HCT116 (cell line): ENCODE results near the gene SH3RF2. TPM values are rescaled to one million over a fixed set of nuclear protein-coding genes. Genes with fewer than 3 reads are reported as not detected.

Experiments
- ATAC-seq: fragments of 200-7000 bp; cut with Tn5 transposase; 2 replicates; pipeline ENCODE4 v1.9.1; 2020; ENCODE audit warnings: mild to moderate bottlenecking, moderate library complexity
- BruUV-seq: library from RNA; stranded (reverse); fragments of 400-500 nt; replicated peaks from 2 replicates; lab custom pipeline; 2021; lab: Mats Ljungman, UMichigan
- CTCF ChIA-PET: fragments of 300-600 bp; sonication (Branson Sonifier 250); formaldehyde crosslinking; loops from one replicate; lab custom pipeline; 2021; ENCODE audit warnings: antibody characterized with exemption; lab: Charles Lee
- POLR2A ChIA-PET: fragments of 300-600, 350-600 bp; sonication (Branson Sonifier 250); formaldehyde crosslinking; loops from one replicate; lab custom pipeline; 2021; ENCODE audit warnings: antibody characterized with exemption; lab: Charles Lee
- RAD21 ChIA-PET, 2 experiments: fragments of 300-600 bp; sonication (Branson Sonifier 250); formaldehyde crosslinking; loops; one replicate each; lab custom pipeline; 2023; ENCODE audit warnings: low total read pairs in 2 of 2; ENCODE audit not compliant: uncharacterized antibody in 2 of 2, unreplicated experiment in 2 of 2, low non-redundant PET in 1 of 2; lab: Charles Lee
- DNase-seq: peaks from one replicate; pipeline ENCODE4 v3.0.0-alpha.2; 2010; ENCODE audit warnings: low read depth, low spot score
- H2AFZ ChIP-seq: fragments of 200-600 bp; shearing (Covaris generic), sonication (generic); 2 replicates; pipeline ENCODE4 v1.6.1; 2017; ENCODE audit warnings: low read depth, mixed run types, mixed read lengths, antibody characterized with exemption, low read length; ENCODE audit not compliant: poor library complexity, severe bottlenecking
- H3K27ac ChIP-seq: 2 replicates; pipeline ENCODE4 v1.5.1; 2012; ENCODE audit warnings: low read depth, low read length
- H3K27me3 ChIP-seq: fragments of 200-600 bp; sonication (generic); 2 replicates; pipeline ENCODE4 v1.6.1; 2016; ENCODE audit warnings: mixed run types, low read length, mixed read lengths; ENCODE audit not compliant: insufficient read depth
- H3K36me3 ChIP-seq, 2 experiments: fragments of 200-500 bp in 1 of 2; fragments of 200-600 bp in 1 of 2; sonication (Bioruptor generic) in 1 of 2; sonication (generic) in 1 of 2; 2 replicates each; pipeline versions ENCODE4 v1.5.1 to v1.6.1; 2014 to 2016; ENCODE audit warnings: low read length in 2 of 2, inconsistent platforms in 1 of 2, mixed read lengths in 1 of 2, mixed run types in 1 of 2; ENCODE audit not compliant: insufficient read depth in 2 of 2, control insufficient read depth in 1 of 2
- H3K4me1 ChIP-seq, 2 experiments: fragments of 200-600 bp in 1 of 2; sonication (generic) in 1 of 2; 2 replicates each; pipeline versions ENCODE4 v1.5.1 to v1.6.1; 2012 to 2017; ENCODE audit warnings: low read length in 2 of 2, inconsistent platforms in 1 of 2, mild to moderate bottlenecking in 1 of 2, mixed read lengths in 1 of 2, mixed run types in 1 of 2, moderate library complexity in 1 of 2; ENCODE audit not compliant: insufficient read depth in 2 of 2, control insufficient read depth in 1 of 2
- H3K4me2 ChIP-seq: fragments of 200-600 bp; sonication (generic); 2 replicates; pipeline ENCODE4 v1.6.1; 2017; ENCODE audit warnings: mixed run types, low read length, mixed read lengths
- H3K4me3 ChIP-seq, 2 experiments: fragments of 200-600 bp in 1 of 2; sonication (generic) in 1 of 2; replicated peaks in 1 of 2; 2 replicates each; pipeline ENCODE4 v1.5.1; 2011 to 2016; ENCODE audit warnings: low read length in 2 of 2, control low read depth in 1 of 2, low read depth in 1 of 2, mild to moderate bottlenecking in 1 of 2, mixed read lengths in 1 of 2, mixed run types in 1 of 2
- H3K79me2 ChIP-seq: fragments of 200-600 bp; sonication (generic); 2 replicates; pipeline ENCODE4 v1.6.1; 2017; ENCODE audit warnings: mild to moderate bottlenecking, mixed run types, low read length, moderate library complexity, mixed read lengths; ENCODE audit not compliant: insufficient read depth
- H3K9ac ChIP-seq: fragments of 200-600 bp; sonication (generic); 2 replicates; pipeline ENCODE4 v1.6.1; 2016; ENCODE audit warnings: low read length, mixed read lengths
- H3K9me2 ChIP-seq: fragments of 200-600 bp; sonication (generic), shearing (Covaris generic); 2 replicates; pipeline ENCODE4 v1.6.1; 2017; ENCODE audit warnings: mixed run types, mild to moderate bottlenecking, moderate library complexity; ENCODE audit not compliant: insufficient read depth
- H3K9me3 ChIP-seq, 2 experiments: fragments of 200-500 bp in 1 of 2; fragments of 200-600 bp in 1 of 2; sonication (Bioruptor generic) in 1 of 2; sonication (generic) in 1 of 2; 2 replicates each; pipeline ENCODE4 v1.6.1; 2014 to 2017; ENCODE audit warnings: low read length in 2 of 2, mixed read lengths in 2 of 2, inconsistent platforms in 1 of 2, low read depth in 1 of 2, mild to moderate bottlenecking in 1 of 2, mixed run types in 1 of 2, moderate library complexity in 1 of 2; ENCODE audit not compliant: control insufficient read depth in 1 of 2, insufficient read depth in 1 of 2
- H4K20me1 ChIP-seq: fragments of 200-600 bp; sonication (generic), shearing (Covaris generic); 2 replicates; pipeline ENCODE4 v1.6.1; 2017; ENCODE audit warnings: mixed run types, mild to moderate bottlenecking, moderate library complexity; ENCODE audit not compliant: insufficient read depth
- CEBPB ChIP-seq: IDR thresholded peaks from 2 replicates; pipeline ENCODE4 v1.6.1; 2012; ENCODE audit warnings: low read depth
- ELF1 ChIP-seq: IDR thresholded peaks from 2 replicates; pipeline ENCODE4 v1.6.1; 2012; ENCODE audit warnings: low read depth, borderline replicate concordance
- EZH2phosphoT487 ChIP-seq: fragments of 200-600 bp; IDR thresholded peaks from 2 replicates; pipeline ENCODE4 v1.6.1; 2018; ENCODE audit warnings: antibody characterized with exemption, borderline replicate concordance
- POLR2A ChIP-seq: IDR thresholded peaks from 2 replicates; pipeline ENCODE4 v1.7.0; 2011; ENCODE audit warnings: borderline replicate concordance; ENCODE audit not compliant: insufficient read depth, insufficient read length; ENCODE audit errors: extremely low read depth
- POLR2AphosphoS5 ChIP-seq: IDR thresholded peaks from 2 replicates; pipeline ENCODE4 v1.6.1; 2011; ENCODE audit warnings: mild to moderate bottlenecking, low read depth, low read length, moderate library complexity
- RAD21 ChIP-seq: IDR thresholded peaks from 2 replicates; pipeline ENCODE4 v1.6.1; 2012; ENCODE audit warnings: low read depth, mild to moderate bottlenecking
- REST ChIP-seq: IDR thresholded peaks from 2 replicates; pipeline ENCODE4 v1.6.1; 2012; ENCODE audit warnings: low read depth
- SIN3A ChIP-seq: IDR thresholded peaks from 2 replicates; pipeline ENCODE4 v1.6.1; 2012; ENCODE audit warnings: low read depth
- ZFX ChIP-seq: fragments of 450-650 bp; IDR thresholded peaks from 2 replicates; pipeline ENCODE4 v1.6.1; 2017
- intact Hi-C: fragments of 100-400 bp; cut with micrococcal nuclease; formaldehyde crosslinking; loops from 2 replicates; pipeline ENCODE4 v1.10.0; 2022
- total RNA-seq: library from RNA; stranded (reverse); gene quantifications from one replicate; pipeline ENCODE4 v1.2.1, GENCODE V29; 2021; ENCODE audit not compliant: unreplicated experiment

The SH3RF2 gene
- total RNA-seq, 1 experiment from 2014 or later, result 14.3 TPM

DNA sequence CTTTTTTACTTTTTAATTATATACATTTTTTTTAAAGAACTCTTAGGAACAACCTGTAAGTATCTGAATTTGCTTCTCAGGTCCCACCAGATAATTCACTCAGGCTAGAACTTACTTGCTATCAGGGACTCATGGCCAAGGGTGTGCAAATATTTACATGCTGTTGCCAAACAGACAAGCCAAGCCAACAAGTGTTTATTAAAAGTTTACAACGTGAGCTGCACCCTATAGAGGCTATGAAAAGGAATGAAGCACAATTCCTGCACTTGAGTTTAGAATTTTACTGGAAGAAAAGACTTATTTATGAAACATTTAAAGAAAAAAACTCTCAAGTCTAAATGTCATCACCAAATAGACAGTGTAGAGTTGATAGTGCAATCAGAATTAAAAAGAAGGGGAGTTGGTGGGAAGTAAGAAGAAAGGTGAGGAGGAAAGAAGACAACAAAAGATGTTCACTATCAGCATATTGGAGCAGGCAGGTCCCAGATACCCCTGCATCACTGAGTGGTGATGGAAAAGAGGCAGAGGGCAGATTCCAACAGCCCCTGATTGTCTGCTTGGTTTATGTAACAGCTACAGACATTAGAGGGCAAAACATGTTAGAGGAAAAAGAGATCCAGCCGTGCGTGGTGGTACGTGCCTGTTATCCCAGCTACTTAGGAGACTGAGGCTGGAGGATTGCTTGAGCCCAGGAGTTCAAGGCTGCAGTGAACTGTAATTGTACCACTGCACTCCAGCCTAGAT lies 32.8 kb downstream of the SH3RF2 start:
- RAD21 ChIA-PET, result no interaction called here
- POLR2A ChIA-PET, result no interaction called here
- H3K9me3 ChIP-seq, result no peaks in the 10 kb centered on the region
- TF ChIP-seq POLR2A, result no peak
- TF ChIP-seq POLR2AphosphoS5, result no peak
- no peak for TF ChIP-seq EZH2phosphoT487
- TF ChIP-seq RAD21, result no peak
- TF ChIP-seq ELF1, result no peak
- TF ChIP-seq ZFX, result no peak
- no peak for TF ChIP-seq REST
- TF ChIP-seq SIN3A, result no peak
- no peak for TF ChIP-seq CEBPB
- ATAC-seq (no peak), DNase-seq (no peak)
- H3K36me3 ChIP-seq, result no peaks in the 10 kb centered on the region
- BruUV-seq, result no TSS peak
- CTCF ChIA-PET, result interaction anchor here (0.6 kb wide), 1 partner anchor 12 kb away, joined by 3 read pairs; no protein-coding TSS in a partner anchor
- H3K9ac ChIP-seq, result no peak overlapping the region
- no peaks in the 10 kb centered on the region for H3K27me3 ChIP-seq
- H2AFZ ChIP-seq, result no peak overlapping the region
- H3K4me2 ChIP-seq, result no peak overlapping the region
- peaks cover 2 to 36% of the 10 kb centered on the region in 2 experiments; a peak in 3 of 4 replicates for H3K4me1 ChIP-seq
- intact Hi-C loops, result no loop called here
- H3K9me2 ChIP-seq, result no peaks in the 10 kb centered on the region
- H3K4me3 ChIP-seq, result no peak overlapping the region
- no peaks in the 10 kb centered on the region for H4K20me1 ChIP-seq
- H3K79me2 ChIP-seq, result no peaks in the 10 kb centered on the region; the same call in 1 of the 2 replicates
- H3K27ac ChIP-seq, result no peak overlapping the region
